ENCODE results near the gene FOXK2. TPM values are rescaled to one million over a fixed set of nuclear protein-coding genes. Genes with fewer than 3 reads are reported as not detected.
A peak's percentile ranks its signal among the peaks of the same experiment; 100 is the strongest.

The FOXK2 gene
- total RNA-seq, 1 donor from 2014 or later, result 76.6 TPM

DNA sequence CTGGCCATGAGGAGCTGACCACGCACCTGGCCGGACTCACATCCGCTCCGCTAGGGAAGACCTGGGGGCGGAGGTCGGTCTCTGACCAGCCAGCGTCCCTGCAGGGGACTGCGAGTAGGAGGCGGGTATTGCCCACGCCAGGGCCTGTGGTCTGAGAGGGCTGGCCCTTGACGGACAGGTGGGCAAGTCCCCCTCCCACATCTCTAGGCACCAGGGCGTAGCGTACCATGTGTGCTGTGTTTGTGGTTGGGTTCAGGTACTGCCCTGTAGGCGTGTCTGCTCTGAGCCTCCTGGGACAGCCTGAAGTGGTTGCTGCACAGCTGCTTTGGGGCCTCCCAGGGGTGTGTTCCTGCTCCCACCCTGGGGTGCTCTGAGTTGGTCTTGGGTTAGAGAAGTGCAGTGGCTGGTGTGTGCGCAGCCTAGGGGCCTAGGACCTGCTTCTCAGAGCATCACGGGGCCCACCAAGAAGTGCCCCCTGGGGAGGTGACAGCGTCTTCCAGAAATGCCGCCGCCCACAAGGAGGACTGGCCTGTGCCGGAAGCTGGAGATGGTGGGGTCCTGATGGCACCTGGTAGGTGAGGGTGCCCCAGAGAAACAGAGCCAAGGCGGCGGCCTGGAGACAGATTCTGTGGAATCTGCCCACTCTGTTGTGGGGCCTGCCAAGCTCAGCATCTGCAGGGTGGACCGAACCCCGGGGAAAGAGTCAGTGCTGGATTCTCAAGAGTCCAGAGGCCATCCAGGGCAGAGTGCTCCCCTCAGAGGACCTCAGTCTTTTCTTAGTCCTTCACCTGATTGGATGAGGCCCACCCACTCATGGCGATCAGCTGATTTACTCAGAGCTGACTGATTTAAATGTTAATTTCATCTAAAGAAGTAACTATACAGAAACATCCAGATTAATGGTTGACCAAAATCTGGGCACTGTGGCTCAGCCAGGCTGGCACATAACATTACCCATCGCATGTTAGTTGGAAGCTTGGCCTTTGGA, 80.4 kb downstream of the FOXK2 start:
- no peak for TF ChIP-seq CTCF (IDR thresholded peaks at IDR 0.05; ENCODE audit: unreplicated experiment)
- peaks cover 34% of the 10 kb centered on the region for H3K36me3 Mint-ChIP-seq (ENCODE audit: insufficient read depth)
- no peaks in the 10 kb centered on the region for H3K4me1 Mint-ChIP-seq (ENCODE audit: low read depth)
- H3K27me3 Mint-ChIP-seq, result no peaks in the 10 kb centered on the region
- no peak overlapping the region for H3K4me3 Mint-ChIP-seq (ENCODE audit: low read depth)
- DNase-seq (ENCODE audit: low spot score, unreplicated experiment), result no peak
- H3K9me3 Mint-ChIP-seq (ENCODE audit: low read depth), result no peaks in the 10 kb centered on the region
- peak overlapping the region; percentile 59 for H3K27ac Mint-ChIP-seq

DNA sequence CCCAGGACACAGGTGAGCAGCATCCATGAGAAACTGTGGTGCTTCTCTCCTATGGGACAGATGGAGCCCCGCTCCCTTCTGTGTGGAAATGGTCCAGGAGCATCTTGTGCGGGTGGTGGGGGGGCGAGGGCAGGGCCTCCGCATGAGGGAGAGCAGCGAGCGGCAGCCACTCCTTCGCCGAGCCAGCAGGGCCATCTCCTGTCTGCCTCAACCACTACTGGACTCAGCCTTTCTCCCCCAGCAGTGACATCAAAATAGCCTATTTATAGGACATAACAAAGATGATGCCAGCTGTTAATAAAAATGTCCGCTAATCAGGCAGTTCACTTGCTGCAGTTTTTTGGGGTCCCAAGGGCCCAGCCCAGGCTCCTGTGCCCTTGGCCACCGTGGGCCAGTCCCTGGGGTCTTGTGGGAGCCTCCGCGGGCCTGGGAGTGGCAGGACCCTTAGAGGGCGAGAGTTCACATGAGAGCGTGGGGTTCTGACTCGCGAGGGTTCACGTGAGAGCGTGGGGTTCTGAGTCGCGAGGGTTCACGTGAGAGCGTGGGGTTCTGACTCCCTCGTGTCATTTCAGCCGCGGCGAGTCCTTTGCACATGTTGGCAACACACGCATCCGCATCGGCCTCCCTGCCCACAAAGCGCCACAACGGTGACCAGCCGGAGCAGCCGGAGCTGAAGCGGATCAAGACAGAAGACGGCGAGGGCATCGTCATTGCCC, 81.4 kb downstream of the FOXK2 start:
- H3K4me1 Mint-ChIP-seq (ENCODE audit: low read depth), result no peaks in the 10 kb centered on the region
- peaks cover 36% of the 10 kb centered on the region for H3K36me3 Mint-ChIP-seq (ENCODE audit: insufficient read depth)
- no peak overlapping the region for H3K27ac Mint-ChIP-seq
- no peak for TF ChIP-seq CTCF (IDR thresholded peaks at IDR 0.05; ENCODE audit: unreplicated experiment)
- no peaks in the 10 kb centered on the region for H3K9me3 Mint-ChIP-seq (ENCODE audit: low read depth)
- no peak for DNase-seq (ENCODE audit: low spot score, unreplicated experiment)
- no peaks in the 10 kb centered on the region for H3K27me3 Mint-ChIP-seq
- H3K4me3 Mint-ChIP-seq (ENCODE audit: low read depth), result no peak overlapping the region

DNA sequence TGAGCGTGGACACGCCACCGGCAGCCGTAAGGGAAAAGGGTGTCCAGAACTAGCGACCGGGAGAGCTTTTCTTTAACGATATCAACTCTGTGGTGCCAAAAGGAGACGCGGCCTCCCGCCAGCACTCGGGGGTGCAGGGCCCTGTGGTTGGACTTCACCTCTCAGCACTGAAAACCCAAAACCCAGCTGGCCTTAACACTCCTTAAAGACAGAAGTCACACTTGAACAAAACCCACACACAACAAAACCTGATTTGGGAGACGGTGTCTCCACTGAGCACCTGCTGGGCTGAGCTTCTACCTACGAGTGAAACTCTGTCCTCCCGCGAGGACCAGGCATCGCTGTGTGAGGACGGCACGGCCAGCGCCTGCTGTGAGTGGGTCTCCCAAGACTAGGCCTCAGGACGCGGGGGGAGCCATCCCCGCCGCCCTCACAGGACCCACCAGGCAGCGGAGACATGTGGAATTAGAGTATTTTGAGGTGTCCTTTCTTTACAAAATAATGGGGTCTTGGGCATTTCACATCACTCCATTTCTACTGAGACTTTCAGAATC, 82.0 kb downstream of the FOXK2 start:
- Mint-ChIP-seq H3K36me3 (ENCODE audit: insufficient read depth) (peaks cover 37% of the 10 kb centered on the region), H3K4me1 (ENCODE audit: low read depth) (no peaks in the 10 kb centered on the region), H3K4me3 (ENCODE audit: low read depth) (no peak overlapping the region), H3K9me3 (ENCODE audit: low read depth) (no peaks in the 10 kb centered on the region), H3K27ac (no peak overlapping the region), H3K27me3 (no peaks in the 10 kb centered on the region)
- TF ChIP-seq CTCF (IDR thresholded peaks at IDR 0.05; ENCODE audit: unreplicated experiment), result no peak
- no peak for DNase-seq (ENCODE audit: low spot score, unreplicated experiment)

GRCh38 chr17:82602487-82602886, 83.0 kb downstream of the FOXK2 start:
- no peak for TF ChIP-seq CTCF (IDR thresholded peaks at IDR 0.05; ENCODE audit: unreplicated experiment)
- no peaks in the 10 kb centered on the region for H3K27me3 Mint-ChIP-seq
- peak overlapping the region; percentile 41 for H3K27ac Mint-ChIP-seq
- H3K9me3 Mint-ChIP-seq (ENCODE audit: low read depth), result no peaks in the 10 kb centered on the region
- no peaks in the 10 kb centered on the region for H3K4me1 Mint-ChIP-seq (ENCODE audit: low read depth)
- no peak for DNase-seq (ENCODE audit: low spot score, unreplicated experiment)
- peaks cover 37% of the 10 kb centered on the region for H3K36me3 Mint-ChIP-seq (ENCODE audit: insufficient read depth)
- H3K4me3 Mint-ChIP-seq (ENCODE audit: low read depth), result no peak overlapping the region
